OCI-LY7 (cell line): ENCODE data around the gene RAB1B. TPM values are rescaled to one million over a fixed set of nuclear protein-coding genes. Genes with fewer than 3 reads are reported as not detected.

Experiments used
- BruUV-seq: library from RNA; stranded (reverse); fragments of 400-500 nt; replicated peaks from 2 replicates; lab custom pipeline; 2021; lab: Mats Ljungman, UMichigan
- CTCF ChIA-PET: fragments of 300-600 bp; sonication (Branson Sonifier 250); formaldehyde crosslinking; loops from one replicate; lab custom pipeline; 2022; ENCODE audit warnings: antibody characterized with exemption; ENCODE audit not compliant: unreplicated experiment; lab: Charles Lee
- POLR2A ChIA-PET: fragments of 300-600 bp; sonication (Branson Sonifier 250); formaldehyde crosslinking; loops from one replicate; lab custom pipeline; 2022; ENCODE audit warnings: antibody characterized with exemption; lab: Charles Lee
- DNase-seq: peaks from one replicate; pipeline ENCODE4 v3.0.0-alpha.2; 2015; ENCODE audit warnings: low spot score
- H2AFZ ChIP-seq: fragments of 200-600 bp; sonication (generic), shearing (Covaris generic); 2 replicates; pipeline ENCODE4 v1.6.1; 2014; ENCODE audit warnings: mild to moderate bottlenecking, antibody characterized with exemption, low read length, moderate library complexity
- H3K27ac ChIP-seq: fragments of 200-600 bp; sonication (generic); 2 replicates; pipeline ENCODE4 v1.5.1; 2014; ENCODE audit warnings: mixed run types, low read depth, mild to moderate bottlenecking, moderate library complexity, low read length, inconsistent platforms; ENCODE audit not compliant: poor library complexity, severe bottlenecking
- H3K36me3 ChIP-seq: fragments of 200-600 bp; sonication (generic); 2 replicates; pipeline ENCODE4 v1.6.1; 2014; ENCODE audit warnings: mild to moderate bottlenecking, antibody characterized with exemption, low read length, moderate library complexity, mixed read lengths; ENCODE audit not compliant: insufficient read depth
- H3K4me1 ChIP-seq: fragments of 200-600 bp; sonication (generic); 2 replicates; pipeline ENCODE4 v1.5.1; 2014; ENCODE audit warnings: mild to moderate bottlenecking, low read length; ENCODE audit not compliant: insufficient read depth, poor library complexity, severe bottlenecking
- H3K4me2 ChIP-seq: fragments of 200-600 bp; sonication (generic); 2 replicates; pipeline ENCODE4 v1.6.1; 2014; ENCODE audit warnings: mild to moderate bottlenecking, low read length
- H3K4me3 ChIP-seq: fragments of 200-600 bp; sonication (generic); 2 replicates; pipeline ENCODE4 v1.5.1; 2014; ENCODE audit warnings: mild to moderate bottlenecking, low read depth, low read length; ENCODE audit not compliant: poor library complexity, severe bottlenecking
- H3K79me2 ChIP-seq: fragments of 200-600 bp; sonication (generic); 2 replicates; pipeline ENCODE4 v1.6.1; 2016; ENCODE audit warnings: low read depth, mild to moderate bottlenecking, low read length, moderate library complexity, mixed read lengths; ENCODE audit not compliant: insufficient read depth
- H3K9me2 ChIP-seq: fragments of 200-600 bp; sonication (generic); 2 replicates; pipeline ENCODE4 v1.6.1; 2016; ENCODE audit warnings: mild to moderate bottlenecking, low read length, mixed read lengths; ENCODE audit not compliant: insufficient read depth
- H3K9me3 ChIP-seq: fragments of 200-600 bp; sonication (generic); 2 replicates; pipeline ENCODE4 v1.6.1; 2014; ENCODE audit warnings: mild to moderate bottlenecking, mixed run types, low read length, mixed read lengths
- H4K20me1 ChIP-seq: fragments of 200-600 bp; sonication (generic); 2 replicates; pipeline ENCODE4 v1.6.1; 2014; ENCODE audit warnings: mild to moderate bottlenecking, antibody characterized with exemption, low read length, moderate library complexity, mixed read lengths; ENCODE audit not compliant: insufficient read depth
- CTCF ChIP-seq: fragments of 200-600 bp; sonication (generic); conservative IDR thresholded peaks from 2 replicates; pipeline ENCODE4 v1.5.1; 2014; ENCODE audit warnings: mild to moderate bottlenecking, antibody characterized with exemption, low read length, moderate library complexity, mixed read lengths
- EZH2phosphoT487 ChIP-seq: fragments of 200-600 bp; sonication (generic); IDR thresholded peaks from 2 replicates; pipeline ENCODE4 v1.6.1; 2018; ENCODE audit warnings: low read depth, borderline replicate concordance, mild to moderate bottlenecking, mixed run types, antibody characterized with exemption, low read length, moderate library complexity, mixed read lengths
- intact Hi-C: fragments of 100-400 bp; cut with micrococcal nuclease; formaldehyde crosslinking; loops from one replicate; pipeline ENCODE4 v1.10.0; 2022; ENCODE audit not compliant: unreplicated experiment
- total RNA-seq, 2 experiments: library from RNA; depleted of rRNA in 1 of 2; stranded (reverse); fragments of >200 nt in 1 of 2; shearing (Covaris generic) in 1 of 2; gene quantifications; 2 replicates each; pipeline ENCODE4 v1.2.3, GENCODE V29; 2014 to 2022

RAB1B gene
- total RNA-seq, 2 experiments from 2014 or later: 77.7 to 81.8 TPM

DNA sequence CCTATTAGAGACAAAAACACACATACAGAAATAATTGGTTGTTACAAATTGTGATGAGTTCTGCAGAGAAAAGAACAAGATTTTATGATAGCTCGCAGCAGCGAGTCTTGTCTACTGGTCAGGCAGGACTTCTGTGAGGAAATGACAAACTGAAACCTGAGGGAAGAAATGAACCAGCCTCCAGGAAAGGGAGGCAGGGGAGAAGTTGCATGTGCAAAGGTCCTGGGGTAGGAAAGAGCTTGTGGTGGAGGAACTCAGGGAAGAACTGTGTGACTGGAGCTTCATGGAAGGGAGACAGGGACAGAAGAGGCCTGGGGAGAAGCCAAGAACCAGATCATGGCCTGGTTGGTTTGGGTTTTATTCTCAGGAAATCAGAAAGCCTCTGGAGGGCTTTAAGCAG is 9.2 kb upstream of the RAB1B start:
- intact Hi-C loops: no loop called here
- Histone ChIP-seq H4K20me1 (no peaks in the 10 kb centered on the region; the same call in 1 of the 2 replicates), H2AFZ (no peak overlapping the region), H3K4me2 (peak overlapping the region; percentile 86), H3K27ac (no peak overlapping the region), H3K4me1 (peaks cover 17% of the 10 kb centered on the region), H3K36me3 (peaks cover 52% of the 10 kb centered on the region), H3K79me2 (peaks cover 18% of the 10 kb centered on the region; the same call in 1 of the 2 replicates), H3K9me2 (no peaks in the 10 kb centered on the region), H3K9me3 (no peaks in the 10 kb centered on the region), H3K4me3 (peak overlapping the region; percentile 100)
- ChIA-PET CTCF (no interaction called here), POLR2A (interaction anchor here (1.0 kb wide), 1 partner anchor 12 kb away, joined by 7 read pairs; no protein-coding TSS in a partner anchor)
- TSS peak; percentile 73 for BruUV-seq
- no peak for TF ChIP-seq EZH2phosphoT487
- TF ChIP-seq CTCF: no peak
- no peak for DNase-seq

GRCh38 chr11:66259956-66260355 is 8.5 kb upstream of the RAB1B start:
- no peak for DNase-seq
- no peak for TF ChIP-seq CTCF
- no peak for TF ChIP-seq EZH2phosphoT487
- no peaks in the 10 kb centered on the region for H3K9me3 ChIP-seq
- no peaks in the 10 kb centered on the region for H3K9me2 ChIP-seq
- H4K20me1 ChIP-seq: no peaks in the 10 kb centered on the region; the same call in 1 of the 2 replicates
- no peak overlapping the region for H2AFZ ChIP-seq
- ChIA-PET POLR2A (interaction anchor here (0.6 to 1.1 kb wide), 3 partner anchors 11 to 421 kb away, joined by 3 to 7 read pairs (median 6); no protein-coding TSS in a partner anchor), CTCF (no interaction called here)
- H3K4me3 ChIP-seq: no peak overlapping the region
- intact Hi-C loops: no loop called here
- H3K27ac ChIP-seq: no peak overlapping the region
- no peak overlapping the region for H3K4me2 ChIP-seq
- no TSS peak for BruUV-seq
- H3K36me3 ChIP-seq: peaks cover 59% of the 10 kb centered on the region
- peaks cover 17% of the 10 kb centered on the region for H3K4me1 ChIP-seq
- peaks cover 18% of the 10 kb centered on the region; the same call in 1 of the 2 replicates for H3K79me2 ChIP-seq

GRCh38 chr11:66261578-66261977 is 6.9 kb upstream of the RAB1B start:
- H3K4me2 ChIP-seq: no peak overlapping the region
- no peaks in the 10 kb centered on the region; the same call in 1 of the 2 replicates for H4K20me1 ChIP-seq
- ChIA-PET POLR2A (no interaction called here), CTCF (no interaction called here)
- H3K4me1 ChIP-seq: peaks cover 9% of the 10 kb centered on the region
- H3K79me2 ChIP-seq: peaks cover 13% of the 10 kb centered on the region; the same call in 1 of the 2 replicates
- H3K9me2 ChIP-seq: no peaks in the 10 kb centered on the region
- BruUV-seq: no TSS peak
- no peak overlapping the region for H2AFZ ChIP-seq
- intact Hi-C loops: no loop called here
- H3K4me3 ChIP-seq: no peak overlapping the region
- peaks cover 76% of the 10 kb centered on the region for H3K36me3 ChIP-seq
- no peak for TF ChIP-seq EZH2phosphoT487
- TF ChIP-seq CTCF: no peak
- no peak overlapping the region for H3K27ac ChIP-seq
- no peak for DNase-seq
- no peaks in the 10 kb centered on the region for H3K9me3 ChIP-seq
